Suprapubic skin (tissue), 4 donors: Measurements from ENCODE around the gene FOXP4. TPM values are rescaled to one million over a fixed set of nuclear protein-coding genes. Genes with fewer than 3 reads are reported as not detected.

ENCODE experiments used
- DNase-seq, 2 donors: peaks; one replicate each; pipeline ENCODE4 v3.0.0-alpha.2; 2019; ENCODE audit warnings: low spot score in 2 of 2
- H3K27ac ChIP-seq: fragments of 200-600 bp; sonication (generic); one replicate; pipeline ENCODE4 v1.5.1; 2019
- H3K27me3 ChIP-seq: fragments of 200-600 bp; sonication (generic); one replicate; pipeline ENCODE4 v1.5.1; 2019
- H3K36me3 ChIP-seq: fragments of 200-600 bp; sonication (generic); one replicate; pipeline ENCODE4 v1.5.1; 2019
- H3K4me1 ChIP-seq: fragments of 200-600 bp; sonication (generic); one replicate; pipeline ENCODE4 v1.5.1; 2019
- H3K4me3 ChIP-seq: fragments of 200-600 bp; sonication (generic); one replicate; pipeline ENCODE4 v1.5.1; 2019; ENCODE audit warnings: mild to moderate bottlenecking
- H3K9me3 ChIP-seq: fragments of 200-600 bp; sonication (generic); one replicate; pipeline ENCODE4 v1.5.1; 2019
- CTCF ChIP-seq, 2 donors: fragments of 200-600 bp in 1 of 2; fragments of 450-650 bp in 1 of 2; sonication (generic) in 1 of 2; IDR thresholded peaks; one replicate each; pipeline ENCODE4 v1.5.1; 2016 to 2019; ENCODE audit warnings: antibody characterized with exemption in 2 of 2, mild to moderate bottlenecking in 1 of 2, moderate library complexity in 1 of 2
- EP300 ChIP-seq: sonication (generic); formaldehyde crosslinking; IDR thresholded peaks from one replicate; pipeline ENCODE4 v1.6.1; 2017; ENCODE audit warnings: antibody characterized with exemption
- POLR2A ChIP-seq, 2 donors: fragments of 450-650 bp; IDR thresholded peaks; one replicate each; pipeline ENCODE4 v1.6.1; 2017; ENCODE audit warnings: antibody characterized with exemption in 2 of 2, mild to moderate bottlenecking in 2 of 2, moderate library complexity in 2 of 2
- POLR2AphosphoS5 ChIP-seq, 3 donors: sonication (generic); formaldehyde crosslinking; IDR thresholded peaks; one replicate each; pipeline ENCODE4 v1.6.1; 2017; ENCODE audit warnings: antibody characterized with exemption in 3 of 3
- WGBS: methylation state at CpG from one replicate; pipeline ENCODE4 v1.1.5; 2018; 5-methylcytosine and 5-hydroxymethylcytosine counted together
- total RNA-seq, 4 donors: library from RNA; depleted of rRNA; stranded (reverse); fragments of >200 nt; gene quantifications; one replicate each; pipeline ENCODE4 v1.1.0, GENCODE V29; 2016

FOXP4 gene
- total RNA-seq, 4 donors from 2014 or later: 8.1 to 12.1 (median 10.4) TPM

- 35% methylated on average over 8 of the region's 8 CpGs for WGBS
- Histone ChIP-seq H3K4me3 (no peak overlapping the region), H3K36me3 (no peaks in the 10 kb centered on the region), H3K9me3 (no peaks in the 10 kb centered on the region), H3K27ac (no peak overlapping the region), H3K27me3 (no peaks in the 10 kb centered on the region), H3K4me1 (peaks cover 32% of the 10 kb centered on the region)
- no peak for DNase-seq
- TF ChIP-seq EP300 (no peak), POLR2AphosphoS5 (IDR thresholded peaks at IDR 0.05) (no peak), CTCF (IDR thresholded peaks at IDR 0.05) (no peak), POLR2A (IDR thresholded peaks at IDR 0.05) (no peak)
These were observed 80.7 kb downstream of the FOXP4 start for GRCh38 chr6:41626917-41627316.

GRCh38 chr6:41629128-41629527 lies 82.9 kb downstream of the FOXP4 start:
- no peak overlapping the region for H3K27ac ChIP-seq
- WGBS: 90% methylated on average over 2 of the region's 2 CpGs

GRCh38 chr6:41630069-41630468 lies 83.9 kb downstream of the FOXP4 start:
- 80% methylated on average over 6 of the region's 6 CpGs for WGBS
- no peak for TF ChIP-seq POLR2A (IDR thresholded peaks at IDR 0.05)
- TF ChIP-seq POLR2AphosphoS5 (IDR thresholded peaks at IDR 0.05): no peak
- no peak for TF ChIP-seq EP300
- no peak for TF ChIP-seq CTCF (IDR thresholded peaks at IDR 0.05)
- Histone ChIP-seq H3K27ac (no peak overlapping the region), H3K27me3 (no peaks in the 10 kb centered on the region), H3K9me3 (no peaks in the 10 kb centered on the region), H3K36me3 (no peaks in the 10 kb centered on the region), H3K4me3 (no peak overlapping the region), H3K4me1 (peaks cover 16% of the 10 kb centered on the region)
- DNase-seq: no peak

More at GRCh38 chr6:41629128-41629527, 82.9 kb downstream of the FOXP4 start:
- H3K4me3 ChIP-seq: no peak overlapping the region
- no peaks in the 10 kb centered on the region for H3K9me3 ChIP-seq
- TF ChIP-seq POLR2AphosphoS5 (IDR thresholded peaks at IDR 0.05): no peak
- no peak for TF ChIP-seq EP300
- TF ChIP-seq CTCF (IDR thresholded peaks at IDR 0.05): no peak
- TF ChIP-seq POLR2A (IDR thresholded peaks at IDR 0.05): no peak
- DNase-seq: no peak
- peaks cover 21% of the 10 kb centered on the region for H3K4me1 ChIP-seq
- no peaks in the 10 kb centered on the region for H3K27me3 ChIP-seq
- H3K36me3 ChIP-seq: no peaks in the 10 kb centered on the region

GRCh38 chr6:41630946-41631345 lies 84.8 kb downstream of the FOXP4 start:
- DNase-seq: no peak

GRCh38 chr6:41633056-41633634 lies 87.0 kb downstream of the FOXP4 start:
- Histone ChIP-seq H3K36me3 (no peaks in the 10 kb centered on the region), H3K9me3 (no peaks in the 10 kb centered on the region), H3K27me3 (peaks cover 14% of the 10 kb centered on the region), H3K27ac (no peak overlapping the region), H3K4me3 (no peak overlapping the region), H3K4me1 (peaks cover 28% of the 10 kb centered on the region)
- no peak for TF ChIP-seq CTCF (IDR thresholded peaks at IDR 0.05)
- TF ChIP-seq POLR2A (IDR thresholded peaks at IDR 0.05): no peak
- TF ChIP-seq EP300: no peak
- TF ChIP-seq POLR2AphosphoS5 (IDR thresholded peaks at IDR 0.05): no peak
- no peak for DNase-seq
- WGBS: 60% methylated on average over 2 of the region's 2 CpGs

More at GRCh38 chr6:41630946-41631345, 84.8 kb downstream of the FOXP4 start:
- Histone ChIP-seq H3K36me3 (no peaks in the 10 kb centered on the region), H3K27me3 (no peaks in the 10 kb centered on the region), H3K27ac (no peak overlapping the region), H3K4me3 (no peak overlapping the region), H3K9me3 (no peaks in the 10 kb centered on the region), H3K4me1 (peaks cover 14% of the 10 kb centered on the region)
- no peak for TF ChIP-seq CTCF (IDR thresholded peaks at IDR 0.05)
- 93% methylated on average over 7 of the region's 8 CpGs for WGBS
